GM10266 (cell line): ENCODE results near the gene MED6.

Experiments
- DNase-seq: peaks from one replicate; pipeline ENCODE4 v3.0.0; 2012; ENCODE audit errors: extremely low spot score
- TF ChIP-seq, protein P1 (sequence below): IDR thresholded peaks from 2 replicates; pipeline ENCODE4 v1.5.1; 2012; ENCODE audit warnings: mild to moderate bottlenecking, low read depth; ENCODE audit not compliant: control insufficient read depth, insufficient read depth; ENCODE audit errors: missing control alignments

Gene MED6

DNA sequence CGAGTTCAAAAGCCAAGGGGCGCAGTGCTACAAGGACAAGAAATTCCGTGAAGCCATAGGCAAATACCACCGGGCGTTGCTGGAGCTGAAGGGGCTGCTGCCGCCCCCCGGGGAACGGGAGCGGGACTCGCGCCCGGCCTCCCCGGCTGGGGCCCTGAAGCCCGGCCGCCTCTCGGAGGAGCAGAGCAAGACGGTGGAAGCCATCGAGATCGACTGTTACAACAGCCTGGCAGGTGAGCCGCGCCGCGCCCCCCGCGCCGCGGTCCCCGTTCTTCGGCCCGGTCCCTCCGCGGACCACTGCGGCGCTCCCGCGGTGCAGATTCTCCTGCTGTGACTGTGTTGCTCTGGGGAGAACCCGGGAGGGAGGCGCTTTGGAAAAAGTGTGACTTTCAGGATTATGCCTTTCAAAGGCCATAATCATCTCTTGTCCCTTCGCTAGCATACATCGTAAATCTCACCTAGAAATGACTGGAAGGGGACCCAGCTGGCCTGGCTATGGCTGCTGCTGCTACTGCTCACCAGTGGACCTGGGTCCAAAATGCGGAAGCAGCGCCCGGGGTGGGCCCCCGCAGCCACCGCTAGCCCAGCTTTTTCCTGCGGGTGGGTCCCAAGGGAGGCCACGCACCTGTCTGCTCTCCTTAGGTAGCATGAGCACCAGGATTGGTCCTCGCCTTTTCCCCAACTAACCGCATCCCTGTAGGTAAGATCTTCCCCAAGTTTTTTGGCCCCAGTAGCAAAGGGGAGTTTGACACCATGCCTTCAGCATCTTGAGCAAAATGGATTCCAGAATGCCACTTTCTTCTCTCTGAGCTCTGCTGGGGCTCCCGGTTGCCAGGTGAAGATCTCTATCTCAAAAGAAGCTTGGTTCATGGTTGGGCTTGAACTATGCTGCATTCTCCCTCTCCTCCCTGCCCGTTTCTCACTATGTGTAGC is 42.1 kb upstream of the MED6 start:
- TF ChIP-seq, protein P1, sequence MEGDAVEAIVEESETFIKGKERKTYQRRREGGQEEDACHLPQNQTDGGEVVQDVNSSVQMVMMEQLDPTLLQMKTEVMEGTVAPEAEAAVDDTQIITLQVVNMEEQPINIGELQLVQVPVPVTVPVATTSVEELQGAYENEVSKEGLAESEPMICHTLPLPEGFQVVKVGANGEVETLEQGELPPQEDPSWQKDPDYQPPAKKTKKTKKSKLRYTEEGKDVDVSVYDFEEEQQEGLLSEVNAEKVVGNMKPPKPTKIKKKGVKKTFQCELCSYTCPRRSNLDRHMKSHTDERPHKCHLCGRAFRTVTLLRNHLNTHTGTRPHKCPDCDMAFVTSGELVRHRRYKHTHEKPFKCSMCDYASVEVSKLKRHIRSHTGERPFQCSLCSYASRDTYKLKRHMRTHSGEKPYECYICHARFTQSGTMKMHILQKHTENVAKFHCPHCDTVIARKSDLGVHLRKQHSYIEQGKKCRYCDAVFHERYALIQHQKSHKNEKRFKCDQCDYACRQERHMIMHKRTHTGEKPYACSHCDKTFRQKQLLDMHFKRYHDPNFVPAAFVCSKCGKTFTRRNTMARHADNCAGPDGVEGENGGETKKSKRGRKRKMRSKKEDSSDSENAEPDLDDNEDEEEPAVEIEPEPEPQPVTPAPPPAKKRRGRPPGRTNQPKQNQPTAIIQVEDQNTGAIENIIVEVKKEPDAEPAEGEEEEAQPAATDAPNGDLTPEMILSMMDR: no peak
- DNase-seq: peak; percentile 65

DNA sequence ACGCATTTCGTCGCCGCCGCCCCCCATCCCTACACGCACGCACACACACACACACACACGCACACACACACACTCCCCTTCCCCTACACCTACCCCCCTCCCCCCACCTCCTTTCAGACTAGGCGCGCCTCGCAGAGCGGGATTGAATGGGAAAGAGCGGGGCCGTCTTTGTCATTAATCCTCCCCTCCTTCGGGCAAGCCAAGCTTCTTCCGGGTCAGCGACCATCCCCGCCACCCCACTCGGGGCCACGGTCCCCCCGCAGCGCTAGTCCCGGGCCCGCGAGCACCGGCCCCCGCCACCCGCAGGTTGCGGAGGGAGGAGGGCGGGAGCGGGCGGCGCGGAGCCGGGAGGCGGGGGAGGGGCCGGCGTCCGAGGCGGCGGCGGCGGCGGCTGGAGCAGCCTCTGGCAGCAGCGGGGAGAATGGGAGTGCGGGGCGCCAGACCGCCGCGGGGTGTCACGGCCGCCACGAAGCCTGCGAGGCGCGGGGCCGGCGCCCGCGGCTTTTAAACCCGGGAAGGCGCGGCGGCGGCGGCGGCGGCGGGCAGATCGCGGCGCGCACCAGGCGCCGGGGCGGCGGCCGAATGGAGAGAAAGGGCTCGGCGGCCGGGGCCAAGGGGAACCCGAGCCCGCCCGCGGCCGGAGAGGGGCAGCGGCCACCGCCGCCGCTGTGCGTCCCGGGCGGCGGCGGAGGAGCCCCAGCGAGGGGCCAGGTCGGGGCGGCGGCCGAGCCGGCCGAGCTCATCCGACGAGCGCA is 41.3 kb upstream of the MED6 start, which contains the start of gene TTC9:
TSS of gene TTC9 (plus strand) at position 369 of the 755 bp plus-strand sequence. CDS start at position 583, 214 bp downstream.
- TF ChIP-seq, protein P1: no peak
- DNase-seq: peak; percentile 69

DNA sequence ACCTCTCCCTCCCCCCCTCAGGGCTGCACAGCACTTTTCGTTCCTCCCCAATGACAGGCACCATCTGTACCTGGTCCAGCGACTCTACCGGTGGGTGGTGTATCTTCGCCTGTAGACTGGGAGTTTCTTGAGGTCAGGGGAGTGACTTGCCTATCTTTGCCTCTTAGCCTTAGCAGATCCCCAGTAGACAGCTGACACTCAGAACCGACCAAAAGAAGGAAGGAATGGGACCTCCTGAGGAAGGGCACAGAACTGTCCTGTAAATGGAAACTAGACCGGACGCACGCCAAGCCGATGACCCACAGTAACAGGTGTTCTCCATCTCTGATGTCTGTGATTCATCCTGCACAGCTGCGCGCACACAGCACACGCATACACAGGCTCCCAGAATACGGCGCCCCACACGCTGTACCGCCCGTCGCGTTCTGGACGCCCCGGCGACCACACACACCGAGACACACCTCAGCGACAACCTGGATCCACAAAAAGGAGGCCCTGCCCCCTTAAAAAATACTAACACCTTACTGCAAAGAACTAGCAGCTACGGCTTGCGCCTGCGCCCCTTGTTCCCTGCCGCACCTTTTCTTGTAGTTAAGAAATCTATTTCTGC is 40.6 kb upstream of the MED6 start:
- TF ChIP-seq, protein P1: no peak
- peak; percentile 69 for DNase-seq

DNA sequence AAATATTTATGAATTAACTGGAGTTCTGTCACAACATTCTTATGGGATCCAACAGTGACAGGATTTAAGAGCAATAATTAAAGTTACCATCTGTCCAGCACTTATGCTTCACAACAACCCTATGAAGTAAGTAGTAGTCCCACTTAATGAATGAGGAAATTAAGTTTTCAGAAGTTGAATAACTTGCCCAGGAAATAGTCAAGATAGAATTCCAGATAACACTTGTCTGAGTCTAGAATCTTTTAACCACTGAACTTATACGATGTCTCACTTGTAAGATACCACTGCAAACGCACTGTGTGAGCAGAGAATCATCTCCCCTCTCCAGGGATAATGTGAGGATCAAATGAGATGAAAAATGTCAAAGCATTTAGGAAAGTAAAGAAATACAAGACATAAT is 38.0 kb upstream of the MED6 start:
- TF ChIP-seq, protein P1: no peak
- DNase-seq: no peak

DNA sequence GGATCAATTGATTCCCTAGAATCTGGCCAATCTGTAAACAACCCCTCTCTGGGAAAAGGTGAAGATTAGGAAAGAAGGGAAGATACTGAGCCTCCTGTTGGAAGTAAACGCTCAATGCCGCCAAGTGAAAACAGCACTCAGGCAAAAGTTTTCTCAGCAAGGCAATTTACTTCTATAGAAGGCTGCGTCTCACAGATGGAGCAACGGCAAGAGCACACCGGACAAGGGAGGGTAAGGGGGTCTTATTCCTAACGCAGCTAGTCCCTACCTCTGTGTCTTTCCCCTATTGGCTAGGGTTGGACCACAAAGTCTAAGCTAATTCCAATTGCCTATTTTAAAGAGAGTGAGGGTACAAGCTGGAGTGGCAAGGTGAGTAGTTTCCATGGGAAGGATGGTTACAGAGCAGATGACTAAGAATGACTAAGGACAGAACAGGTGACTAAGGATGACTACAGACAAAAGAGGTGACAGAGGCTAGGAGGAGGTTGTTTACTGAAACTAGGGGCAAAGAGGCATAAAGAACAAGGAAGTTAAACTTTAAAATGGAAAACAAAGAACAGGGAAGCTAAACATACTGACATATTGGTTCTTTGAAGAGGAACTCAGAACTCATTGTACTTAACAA is 35.6 kb upstream of the MED6 start:
- TF ChIP-seq, protein P1: no peak
- DNase-seq: no peak

DNA sequence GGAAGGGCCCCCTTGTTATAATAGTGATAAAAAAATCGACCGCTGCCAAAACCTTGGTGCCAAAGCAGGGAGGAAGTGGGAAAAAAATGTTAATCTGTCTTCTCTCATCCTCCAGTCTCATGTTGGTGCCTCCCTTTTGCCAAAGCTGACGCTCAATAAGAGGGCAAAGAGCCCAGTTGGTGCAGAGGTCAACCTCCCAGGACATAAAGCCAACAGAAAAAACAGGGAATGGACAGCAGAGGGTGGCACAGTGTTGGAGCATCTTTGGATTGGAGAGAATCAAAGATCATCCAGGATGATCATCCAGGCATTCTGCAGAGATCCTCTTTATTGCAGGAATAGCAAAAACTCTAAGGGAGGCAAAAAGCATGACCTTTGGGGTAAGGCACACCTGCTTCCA is 31.5 kb upstream of the MED6 start:
- TF ChIP-seq, protein P1: no peak
- no peak for DNase-seq
